Tibial nerve (tissue), 4 donors: ENCODE data around the gene WFIKKN1.

Source experiments
- EP300 ChIP-seq, 2 donors: sonication (generic); formaldehyde crosslinking; IDR thresholded peaks; one replicate each; pipeline ENCODE4 v1.6.1; 2017; ENCODE audit warnings: antibody characterized with exemption in 2 of 2, mild to moderate bottlenecking in 1 of 2
- TF ChIP-seq, protein P1 (sequence below), 5 experiments: fragments of 200-600 bp in 3 of 5; fragments of 450-650 bp in 2 of 5; sonication (generic) in 3 of 5; IDR thresholded peaks; one replicate each; pipeline ENCODE4 v1.5.1; 2016 to 2019; ENCODE audit warnings: antibody characterized with exemption in 5 of 5, mild to moderate bottlenecking in 3 of 5, moderate library complexity in 2 of 5

DNA sequence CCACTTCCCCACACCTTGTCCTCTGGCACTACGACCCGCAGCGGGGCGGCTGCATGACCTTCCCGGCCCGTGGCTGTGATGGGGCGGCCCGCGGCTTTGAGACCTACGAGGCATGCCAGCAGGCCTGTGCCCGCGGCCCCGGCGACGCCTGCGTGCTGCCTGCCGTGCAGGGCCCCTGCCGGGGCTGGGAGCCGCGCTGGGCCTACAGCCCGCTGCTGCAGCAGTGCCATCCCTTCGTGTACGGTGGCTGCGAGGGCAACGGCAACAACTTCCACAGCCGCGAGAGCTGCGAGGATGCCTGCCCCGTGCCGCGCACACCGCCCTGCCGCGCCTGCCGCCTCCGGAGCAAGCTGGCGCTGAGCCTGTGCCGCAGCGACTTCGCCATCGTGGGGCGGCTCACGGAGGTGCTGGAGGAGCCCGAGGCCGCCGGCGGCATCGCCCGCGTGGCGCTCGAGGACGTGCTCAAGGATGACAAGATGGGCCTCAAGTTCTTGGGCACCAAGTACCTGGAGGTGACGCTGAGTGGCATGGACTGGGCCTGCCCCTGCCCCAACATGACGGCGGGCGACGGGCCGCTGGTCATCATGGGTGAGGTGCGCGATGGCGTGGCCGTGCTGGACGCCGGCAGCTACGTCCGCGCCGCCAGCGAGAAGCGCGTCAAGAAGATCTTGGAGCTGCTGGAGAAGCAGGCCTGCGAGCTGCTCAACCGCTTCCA is 2.7 kb downstream of the WFIKKN1 start:
- TF ChIP-seq EP300 (IDR thresholded peaks at IDR 0.05), result no peak
- TF ChIP-seq, protein P1, sequence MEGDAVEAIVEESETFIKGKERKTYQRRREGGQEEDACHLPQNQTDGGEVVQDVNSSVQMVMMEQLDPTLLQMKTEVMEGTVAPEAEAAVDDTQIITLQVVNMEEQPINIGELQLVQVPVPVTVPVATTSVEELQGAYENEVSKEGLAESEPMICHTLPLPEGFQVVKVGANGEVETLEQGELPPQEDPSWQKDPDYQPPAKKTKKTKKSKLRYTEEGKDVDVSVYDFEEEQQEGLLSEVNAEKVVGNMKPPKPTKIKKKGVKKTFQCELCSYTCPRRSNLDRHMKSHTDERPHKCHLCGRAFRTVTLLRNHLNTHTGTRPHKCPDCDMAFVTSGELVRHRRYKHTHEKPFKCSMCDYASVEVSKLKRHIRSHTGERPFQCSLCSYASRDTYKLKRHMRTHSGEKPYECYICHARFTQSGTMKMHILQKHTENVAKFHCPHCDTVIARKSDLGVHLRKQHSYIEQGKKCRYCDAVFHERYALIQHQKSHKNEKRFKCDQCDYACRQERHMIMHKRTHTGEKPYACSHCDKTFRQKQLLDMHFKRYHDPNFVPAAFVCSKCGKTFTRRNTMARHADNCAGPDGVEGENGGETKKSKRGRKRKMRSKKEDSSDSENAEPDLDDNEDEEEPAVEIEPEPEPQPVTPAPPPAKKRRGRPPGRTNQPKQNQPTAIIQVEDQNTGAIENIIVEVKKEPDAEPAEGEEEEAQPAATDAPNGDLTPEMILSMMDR (IDR thresholded peaks at IDR 0.05), result no peak
